Liver (tissue), 9 donors: ENCODE results near the gene CRELD2. TPM values are rescaled to one million over a fixed set of nuclear protein-coding genes. Genes with fewer than 3 reads are reported as not detected.

Experiments used
- DNase-seq: peaks from one replicate; pipeline ENCODE4 v3.0.0-alpha.2; 2017; ENCODE audit warnings: low spot score
- H3K27ac ChIP-seq, 2 donors: one replicate each; pipeline ENCODE4 v1.7.0; 2013; ENCODE audit warnings: inconsistent platforms in 2 of 2, low read length in 2 of 2, control low read depth in 1 of 2, low read depth in 1 of 2, mild to moderate bottlenecking in 1 of 2
- H3K27me3 ChIP-seq, 4 donors: one replicate each; pipeline versions ENCODE4 v1.6.1 to v1.7.0; 2013; ENCODE audit warnings: low read length in 3 of 4, inconsistent platforms in 1 of 4, mild to moderate bottlenecking in 1 of 4, moderate library complexity in 1 of 4; ENCODE audit not compliant: control insufficient read depth in 4 of 4, insufficient read depth in 4 of 4
- H3K36me3 ChIP-seq, 4 donors: one replicate each; pipeline versions ENCODE4 v1.6.1 to v1.7.0; 2013; ENCODE audit warnings: low read length in 3 of 4, mild to moderate bottlenecking in 3 of 4, low read depth in 1 of 4, moderate library complexity in 1 of 4; ENCODE audit not compliant: control insufficient read depth in 4 of 4, insufficient read depth in 3 of 4
- H3K4me1 ChIP-seq, 4 donors: one replicate each; pipeline versions ENCODE4 v1.6.1 to v1.7.0; 2013; ENCODE audit warnings: low read length in 3 of 4, mild to moderate bottlenecking in 3 of 4, moderate library complexity in 1 of 4; ENCODE audit not compliant: control insufficient read depth in 4 of 4, insufficient read depth in 4 of 4
- H3K4me3 ChIP-seq, 3 donors: one replicate each; pipeline versions ENCODE4 v1.6.1 to v1.7.0; 2013; ENCODE audit warnings: low read length in 3 of 3, control low read depth in 1 of 3, low read depth in 1 of 3, mild to moderate bottlenecking in 1 of 3
- H3K9ac ChIP-seq, 2 donors: one replicate each; pipeline ENCODE4 v1.7.0; 2013; ENCODE audit warnings: low read length in 2 of 2, mild to moderate bottlenecking in 2 of 2, moderate library complexity in 2 of 2, control low read depth in 1 of 2, low read depth in 1 of 2
- H3K9me3 ChIP-seq, 4 donors: one replicate each; pipeline versions ENCODE4 v1.6.1 to v1.7.0; 2013; ENCODE audit warnings: low read length in 3 of 4; ENCODE audit not compliant: control insufficient read depth in 4 of 4
- EGR1 ChIP-seq, 2 donors: IDR thresholded peaks; 2 replicates each; pipeline ENCODE4 v1.6.1; 2016 to 2018; ENCODE audit warnings: antibody characterized with exemption in 2 of 2, low read depth in 2 of 2
- FOXA1 ChIP-seq: IDR thresholded peaks from 2 replicates; pipeline ENCODE4 v1.6.1; 2016; ENCODE audit warnings: antibody characterized with exemption
- FOXA2 ChIP-seq: IDR thresholded peaks from 2 replicates; pipeline ENCODE4 v1.6.1; 2016; ENCODE audit warnings: antibody characterized with exemption
- GABPA ChIP-seq, 2 donors: IDR thresholded peaks in 1 of 2; conservative IDR thresholded peaks in 1 of 2; 2 replicates each; pipeline ENCODE4 v1.6.1; 2016; ENCODE audit warnings: antibody characterized with exemption in 2 of 2, mild to moderate bottlenecking in 1 of 2, moderate library complexity in 1 of 2
- HNF4A ChIP-seq, 2 donors: conservative IDR thresholded peaks; 2 replicates each; pipeline ENCODE4 v1.6.1; 2016; ENCODE audit warnings: antibody characterized with exemption in 2 of 2, mild to moderate bottlenecking in 2 of 2
- HNF4G ChIP-seq: IDR thresholded peaks from 2 replicates; pipeline ENCODE4 v1.6.1; 2016; ENCODE audit warnings: antibody characterized with exemption
- JUND ChIP-seq, 2 donors: IDR thresholded peaks; 2 replicates each; pipeline ENCODE4 v1.6.1; 2016; ENCODE audit warnings: antibody characterized with exemption in 2 of 2
- NR2F2 ChIP-seq: IDR thresholded peaks from 2 replicates; pipeline ENCODE4 v1.6.1; 2016; ENCODE audit warnings: antibody characterized with exemption
- RXRA ChIP-seq, 2 donors: IDR thresholded peaks; 2 replicates each; pipeline ENCODE4 v1.6.1; 2017 to 2018; ENCODE audit warnings: antibody characterized with exemption in 2 of 2, mild to moderate bottlenecking in 1 of 2
- SP1 ChIP-seq: IDR thresholded peaks from 2 replicates; pipeline ENCODE4 v1.6.1; 2018; ENCODE audit warnings: antibody characterized with exemption, mild to moderate bottlenecking
- TAF1 ChIP-seq: conservative IDR thresholded peaks from 2 replicates; pipeline ENCODE4 v1.6.1; 2016; ENCODE audit warnings: antibody characterized with exemption, mild to moderate bottlenecking
- YY1 ChIP-seq: IDR thresholded peaks from 2 replicates; pipeline ENCODE4 v1.6.1; 2016; ENCODE audit warnings: antibody characterized with exemption, mild to moderate bottlenecking
- WGBS: extraction: QIAGEN DNeasy Blood & Tissue Kit; methylation state at CpG from one replicate; pipeline ENCODE4 v1.1.7; 2013; 5-methylcytosine and 5-hydroxymethylcytosine counted together
- polyA plus RNA-seq, 2 donors: library from polyadenylated mRNA; stranded (reverse) in 1 of 2; unstranded in 1 of 2; fragments of 200-250 nt in 1 of 2; fragments of >200 nt in 1 of 2; fragmentation: Nextera tagmentation in 1 of 2; extraction: Ambion mirVana in 1 of 2; gene quantifications; one replicate each; pipeline versions ENCODE4 v1.2.1 to v1.2.3, GENCODE V29; 2013 to 2015
- total RNA-seq, 2 donors: library from RNA; depleted of rRNA; stranded (reverse); fragments of >200 nt; gene quantifications; one replicate each; pipeline ENCODE4 v1.2.3, GENCODE V29; 2014
- TF ChIP-seq, protein P1 (sequence below): IDR thresholded peaks from 2 replicates; pipeline ENCODE4 v1.6.1; 2016; ENCODE audit warnings: antibody characterized with exemption
- TF ChIP-seq, protein P2 (sequence below): IDR thresholded peaks from 2 replicates; pipeline ENCODE4 v1.6.1; 2016; ENCODE audit warnings: antibody characterized with exemption
- TF ChIP-seq, protein P3 (sequence below): IDR thresholded peaks from 2 replicates; pipeline ENCODE4 v1.6.1; 2016; ENCODE audit warnings: antibody characterized with exemption, mild to moderate bottlenecking
- TF ChIP-seq, protein P4 (sequence below): fragments of 150-350 bp; IDR thresholded peaks from 2 replicates; pipeline ENCODE4 v1.5.1; 2017; ENCODE audit warnings: improper control_type of control experiment, low read depth, low read length; ENCODE audit not compliant: missing input control
- donor health status: healthy.
- donor health status: healthy.
- donor health status: healthy.
- donor health status: healthy.
- donor health status: healthy.

Gene CRELD2
- total and polyA plus RNA-seq, 4 donors: 17.2 to 98.1 (median 57.1) TPM

DNA sequence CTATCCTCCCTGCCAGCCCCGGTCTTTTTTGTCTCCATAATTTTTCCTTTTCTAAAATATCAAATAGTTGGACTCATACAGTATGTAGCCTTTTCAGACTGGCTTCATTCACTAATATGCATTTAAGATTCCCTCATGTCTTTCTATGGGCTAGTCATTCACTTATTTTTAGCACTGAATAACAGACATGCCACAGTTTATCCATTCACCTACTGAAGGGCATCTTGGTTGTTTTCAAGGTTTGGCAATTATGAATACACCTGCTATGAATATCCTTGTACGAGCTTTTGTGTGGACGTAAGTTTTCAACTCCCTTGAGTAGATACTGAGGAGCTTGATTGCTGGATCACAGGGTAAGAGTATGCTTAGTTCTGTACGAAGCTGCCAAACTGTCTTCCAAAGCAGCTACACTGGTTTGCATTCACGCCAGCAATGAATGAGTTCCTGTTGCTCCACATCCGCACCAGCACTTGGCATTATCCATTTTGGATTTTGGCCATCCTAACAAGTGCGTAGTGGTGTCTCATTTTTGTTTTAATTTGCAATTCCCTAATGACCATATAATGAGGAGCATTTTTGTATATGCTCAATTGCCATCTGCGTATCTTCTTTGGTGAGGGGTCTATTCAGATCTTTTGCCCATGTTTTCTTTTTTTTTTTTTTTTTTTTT, 21.3 kb upstream of the CRELD2 start:
- Histone ChIP-seq H3K9me3 (peaks cover 0 to 3% (median 0%) of the 10 kb centered on the region in 4 donors), H3K27me3 (no peaks in the 10 kb centered on the region), H3K4me1 (no peaks in the 10 kb centered on the region), H3K9ac (no peak overlapping the region), H3K4me3 (no peak overlapping the region), H3K27ac (no peak overlapping the region), H3K36me3 (peaks cover 0 to 25% (median 8%) of the 10 kb centered on the region in 4 donors)
- TF ChIP-seq HNF4A (conservative IDR thresholded peaks at IDR 0.05) (no peak), FOXA1 (no peak), FOXA2 (no peak), TAF1 (no peak), NR2F2 (no peak), YY1 (no peak), GABPA (IDR thresholded peaks at IDR 0.05 in 1 of 2, conservative IDR thresholded peaks at IDR 0.05 in 1 of 2) (no peak), HNF4G (no peak), SP1 (no peak), JUND (IDR thresholded peaks at IDR 0.05) (no peak)
- TF ChIP-seq, protein P1, sequence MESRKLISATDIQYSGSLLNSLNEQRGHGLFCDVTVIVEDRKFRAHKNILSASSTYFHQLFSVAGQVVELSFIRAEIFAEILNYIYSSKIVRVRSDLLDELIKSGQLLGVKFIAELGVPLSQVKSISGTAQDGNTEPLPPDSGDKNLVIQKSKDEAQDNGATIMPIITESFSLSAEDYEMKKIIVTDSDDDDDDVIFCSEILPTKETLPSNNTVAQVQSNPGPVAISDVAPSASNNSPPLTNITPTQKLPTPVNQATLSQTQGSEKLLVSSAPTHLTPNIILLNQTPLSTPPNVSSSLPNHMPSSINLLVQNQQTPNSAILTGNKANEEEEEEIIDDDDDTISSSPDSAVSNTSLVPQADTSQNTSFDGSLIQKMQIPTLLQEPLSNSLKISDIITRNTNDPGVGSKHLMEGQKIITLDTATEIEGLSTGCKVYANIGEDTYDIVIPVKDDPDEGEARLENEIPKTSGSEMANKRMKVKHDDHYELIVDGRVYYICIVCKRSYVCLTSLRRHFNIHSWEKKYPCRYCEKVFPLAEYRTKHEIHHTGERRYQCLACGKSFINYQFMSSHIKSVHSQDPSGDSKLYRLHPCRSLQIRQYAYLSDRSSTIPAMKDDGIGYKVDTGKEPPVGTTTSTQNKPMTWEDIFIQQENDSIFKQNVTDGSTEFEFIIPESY: no peak
- TF ChIP-seq, protein P2, sequence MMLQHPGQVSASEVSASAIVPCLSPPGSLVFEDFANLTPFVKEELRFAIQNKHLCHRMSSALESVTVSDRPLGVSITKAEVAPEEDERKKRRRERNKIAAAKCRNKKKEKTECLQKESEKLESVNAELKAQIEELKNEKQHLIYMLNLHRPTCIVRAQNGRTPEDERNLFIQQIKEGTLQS: no peak
- TF ChIP-seq, protein P3, sequence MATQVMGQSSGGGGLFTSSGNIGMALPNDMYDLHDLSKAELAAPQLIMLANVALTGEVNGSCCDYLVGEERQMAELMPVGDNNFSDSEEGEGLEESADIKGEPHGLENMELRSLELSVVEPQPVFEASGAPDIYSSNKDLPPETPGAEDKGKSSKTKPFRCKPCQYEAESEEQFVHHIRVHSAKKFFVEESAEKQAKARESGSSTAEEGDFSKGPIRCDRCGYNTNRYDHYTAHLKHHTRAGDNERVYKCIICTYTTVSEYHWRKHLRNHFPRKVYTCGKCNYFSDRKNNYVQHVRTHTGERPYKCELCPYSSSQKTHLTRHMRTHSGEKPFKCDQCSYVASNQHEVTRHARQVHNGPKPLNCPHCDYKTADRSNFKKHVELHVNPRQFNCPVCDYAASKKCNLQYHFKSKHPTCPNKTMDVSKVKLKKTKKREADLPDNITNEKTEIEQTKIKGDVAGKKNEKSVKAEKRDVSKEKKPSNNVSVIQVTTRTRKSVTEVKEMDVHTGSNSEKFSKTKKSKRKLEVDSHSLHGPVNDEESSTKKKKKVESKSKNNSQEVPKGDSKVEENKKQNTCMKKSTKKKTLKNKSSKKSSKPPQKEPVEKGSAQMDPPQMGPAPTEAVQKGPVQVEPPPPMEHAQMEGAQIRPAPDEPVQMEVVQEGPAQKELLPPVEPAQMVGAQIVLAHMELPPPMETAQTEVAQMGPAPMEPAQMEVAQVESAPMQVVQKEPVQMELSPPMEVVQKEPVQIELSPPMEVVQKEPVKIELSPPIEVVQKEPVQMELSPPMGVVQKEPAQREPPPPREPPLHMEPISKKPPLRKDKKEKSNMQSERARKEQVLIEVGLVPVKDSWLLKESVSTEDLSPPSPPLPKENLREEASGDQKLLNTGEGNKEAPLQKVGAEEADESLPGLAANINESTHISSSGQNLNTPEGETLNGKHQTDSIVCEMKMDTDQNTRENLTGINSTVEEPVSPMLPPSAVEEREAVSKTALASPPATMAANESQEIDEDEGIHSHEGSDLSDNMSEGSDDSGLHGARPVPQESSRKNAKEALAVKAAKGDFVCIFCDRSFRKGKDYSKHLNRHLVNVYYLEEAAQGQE: no peak
- TF ChIP-seq, protein P4, sequence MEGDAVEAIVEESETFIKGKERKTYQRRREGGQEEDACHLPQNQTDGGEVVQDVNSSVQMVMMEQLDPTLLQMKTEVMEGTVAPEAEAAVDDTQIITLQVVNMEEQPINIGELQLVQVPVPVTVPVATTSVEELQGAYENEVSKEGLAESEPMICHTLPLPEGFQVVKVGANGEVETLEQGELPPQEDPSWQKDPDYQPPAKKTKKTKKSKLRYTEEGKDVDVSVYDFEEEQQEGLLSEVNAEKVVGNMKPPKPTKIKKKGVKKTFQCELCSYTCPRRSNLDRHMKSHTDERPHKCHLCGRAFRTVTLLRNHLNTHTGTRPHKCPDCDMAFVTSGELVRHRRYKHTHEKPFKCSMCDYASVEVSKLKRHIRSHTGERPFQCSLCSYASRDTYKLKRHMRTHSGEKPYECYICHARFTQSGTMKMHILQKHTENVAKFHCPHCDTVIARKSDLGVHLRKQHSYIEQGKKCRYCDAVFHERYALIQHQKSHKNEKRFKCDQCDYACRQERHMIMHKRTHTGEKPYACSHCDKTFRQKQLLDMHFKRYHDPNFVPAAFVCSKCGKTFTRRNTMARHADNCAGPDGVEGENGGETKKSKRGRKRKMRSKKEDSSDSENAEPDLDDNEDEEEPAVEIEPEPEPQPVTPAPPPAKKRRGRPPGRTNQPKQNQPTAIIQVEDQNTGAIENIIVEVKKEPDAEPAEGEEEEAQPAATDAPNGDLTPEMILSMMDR: no peak
- DNase-seq: no peak
- 98% methylated on average over 8 of the region's 8 CpGs for WGBS

DNA sequence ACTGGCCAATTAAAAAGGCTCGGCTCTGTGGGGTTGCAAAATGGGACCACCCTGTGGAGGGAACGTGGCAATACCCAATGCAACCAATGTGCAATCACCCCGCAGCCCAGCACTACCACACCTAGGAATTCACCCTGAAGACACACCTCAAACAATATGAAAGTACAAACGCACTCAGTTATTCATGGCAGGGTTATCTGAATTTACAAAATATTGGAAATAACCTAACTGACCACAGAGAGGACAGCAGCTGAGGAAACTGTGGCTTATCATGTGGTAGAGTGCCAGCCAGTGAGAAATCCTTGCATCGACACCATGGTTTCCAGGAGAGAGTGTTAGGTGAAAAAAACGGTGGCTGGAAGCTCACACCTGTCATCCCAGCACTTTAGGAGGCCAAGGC, 18.9 kb upstream of the CRELD2 start:
- no peak overlapping the region for H3K27ac ChIP-seq

More for the DNA sequence above, 18.9 kb upstream of the CRELD2 start:
- TF ChIP-seq EGR1 (IDR thresholded peaks at IDR 0.05; ENCODE audit: low read depth in 2 of 2) (no peak), SP1 (no peak), NR2F2 (no peak), FOXA2 (no peak), GABPA (IDR thresholded peaks at IDR 0.05 in 1 of 2, conservative IDR thresholded peaks at IDR 0.05 in 1 of 2) (no peak), RXRA (IDR thresholded peaks at IDR 0.05) (no peak)
- TF ChIP-seq, protein P3: no peak
- TF ChIP-seq, protein P2: no peak
- Histone ChIP-seq H3K27me3 (no peaks in the 10 kb centered on the region), H3K4me1 (no peaks in the 10 kb centered on the region), H3K9me3 (no peaks in the 10 kb centered on the region), H3K9ac (no peak overlapping the region), H3K4me3 (no peak overlapping the region), H3K36me3 (peaks cover 4 to 42% (median 18%) of the 10 kb centered on the region in 4 donors)
- 90% methylated on average over 6 of the region's 6 CpGs for WGBS
- no peak for DNase-seq
